ENCODE results near the gene CD163L1.

- TF ChIP-seq CTCF (IDR thresholded peaks at IDR 0.05) (no peak), EP300 (IDR thresholded peaks at IDR 0.05) (no peak), POLR2A (IDR thresholded peaks at IDR 0.05) (no peak)
Observed at GRCh38 chr12:7339675-7340074, 104.3 kb downstream of the CD163L1 start.
